Gastroesophageal sphincter (tissue), 3 donors: ENCODE data around the gene CFAP46.

Experiments used
- EP300 ChIP-seq: sonication (generic); formaldehyde crosslinking; IDR thresholded peaks from one replicate; pipeline ENCODE4 v1.6.1; 2017; ENCODE audit warnings: antibody characterized with exemption, mild to moderate bottlenecking
- POLR2AphosphoS5 ChIP-seq: sonication (generic); formaldehyde crosslinking; IDR thresholded peaks from one replicate; pipeline ENCODE4 v1.6.1; 2017; ENCODE audit warnings: antibody characterized with exemption
- TF ChIP-seq, protein P1 (sequence below), 4 experiments: fragments of 200-600 bp in 2 of 4; fragments of 450-650 bp in 2 of 4; sonication (generic) in 1 of 4; IDR thresholded peaks; one replicate each; pipeline ENCODE4 v1.5.1; 2017 to 2019; ENCODE audit warnings: antibody characterized with exemption in 4 of 4, mild to moderate bottlenecking in 2 of 4, moderate library complexity in 2 of 4

- no peak for TF ChIP-seq EP300
- TF ChIP-seq POLR2AphosphoS5, result no peak
- TF ChIP-seq, protein P1, sequence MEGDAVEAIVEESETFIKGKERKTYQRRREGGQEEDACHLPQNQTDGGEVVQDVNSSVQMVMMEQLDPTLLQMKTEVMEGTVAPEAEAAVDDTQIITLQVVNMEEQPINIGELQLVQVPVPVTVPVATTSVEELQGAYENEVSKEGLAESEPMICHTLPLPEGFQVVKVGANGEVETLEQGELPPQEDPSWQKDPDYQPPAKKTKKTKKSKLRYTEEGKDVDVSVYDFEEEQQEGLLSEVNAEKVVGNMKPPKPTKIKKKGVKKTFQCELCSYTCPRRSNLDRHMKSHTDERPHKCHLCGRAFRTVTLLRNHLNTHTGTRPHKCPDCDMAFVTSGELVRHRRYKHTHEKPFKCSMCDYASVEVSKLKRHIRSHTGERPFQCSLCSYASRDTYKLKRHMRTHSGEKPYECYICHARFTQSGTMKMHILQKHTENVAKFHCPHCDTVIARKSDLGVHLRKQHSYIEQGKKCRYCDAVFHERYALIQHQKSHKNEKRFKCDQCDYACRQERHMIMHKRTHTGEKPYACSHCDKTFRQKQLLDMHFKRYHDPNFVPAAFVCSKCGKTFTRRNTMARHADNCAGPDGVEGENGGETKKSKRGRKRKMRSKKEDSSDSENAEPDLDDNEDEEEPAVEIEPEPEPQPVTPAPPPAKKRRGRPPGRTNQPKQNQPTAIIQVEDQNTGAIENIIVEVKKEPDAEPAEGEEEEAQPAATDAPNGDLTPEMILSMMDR (IDR thresholded peaks at IDR 0.05), result no peak
These were observed 180.8 kb downstream of the CFAP46 start for GRCh38 chr10:132761395-132762060.
